Measurements from ENCODE around the gene PRMT1.
"Not testable (repeated sequence)": the region's sequence is repeated elsewhere in the genome, so short reads cannot be mapped to it uniquely, and the experiment has no call there.

The PRMT1 gene

GRCh38 chr19:49677231-49677900 lies at the start of gene PRMT1:
Gene PRMT1 (plus strand): TSS chr19:49677271. CDS start chr19:49677281, 10 bp downstream.
- H3K4me3 ChIP-seq (ENCODE audit: low read depth, low read length): peak within 1 kb of the TSS; percentile 99

GRCh38 chr19:49629659-49630058 lies 47.4 kb upstream of the PRMT1 start:
- H3K4me3 ChIP-seq (ENCODE audit: low read depth, low read length): no peak overlapping the region

- H3K4me3 ChIP-seq (ENCODE audit: low read depth, low read length): no peak overlapping the region
Observed at GRCh38 chr19:49631014-49631588, 46.0 kb upstream of the PRMT1 start.

GRCh38 chr19:49631610-49632192 lies 45.4 kb upstream of the PRMT1 start:
- no peak overlapping the region for H3K4me3 ChIP-seq (ENCODE audit: low read depth, low read length)

GRCh38 chr19:49632576-49632975 lies 44.5 kb upstream of the PRMT1 start:
- no peak overlapping the region for H3K4me3 ChIP-seq (ENCODE audit: low read depth, low read length)

GRCh38 chr19:49633273-49633672 lies 43.8 kb upstream of the PRMT1 start:
- not testable (repeated sequence) for H3K4me3 ChIP-seq (ENCODE audit: low read depth, low read length)

- H3K4me3 ChIP-seq (ENCODE audit: low read depth, low read length): no peak overlapping the region
Observed at GRCh38 chr19:49635530-49636232, 41.4 kb upstream of the PRMT1 start.

- H3K4me3 ChIP-seq (ENCODE audit: low read depth, low read length): no peak overlapping the region
Observed at GRCh38 chr19:49636233-49636932, 40.7 kb upstream of the PRMT1 start.

GRCh38 chr19:49637821-49638738 lies 39.0 kb upstream of the PRMT1 start:
- peak overlapping the region; percentile 20 for H3K4me3 ChIP-seq (ENCODE audit: low read depth, low read length)

- H3K4me3 ChIP-seq (ENCODE audit: low read depth, low read length): peak overlapping the region; percentile 30
Observed at GRCh38 chr19:49639401-49640112, 37.5 kb upstream of the PRMT1 start.

GRCh38 chr19:49640113-49640898 lies 36.8 kb upstream of the PRMT1 start, which contains the start of gene RRAS:
Gene RRAS (minus strand): TSS chr19:49640143. CDS start chr19:49640098, 45 bp downstream.
- peak within 1 kb of the TSS; percentile 42 for H3K4me3 ChIP-seq (ENCODE audit: low read depth, low read length)

- peak within 1 kb of the TSS; percentile 94 for H3K4me3 ChIP-seq (ENCODE audit: low read depth, low read length)
Observed at GRCh38 chr19:49641688-49642491, 35.2 kb upstream of the PRMT1 start, which contains the start of gene SCAF1. Gene SCAF1 (plus strand): TSS chr19:49642209. CDS start chr19:49645027, 2,818 bp downstream.

GRCh38 chr19:49642492-49643035 lies 34.5 kb upstream of the PRMT1 start:
- peak overlapping the region; percentile 94 for H3K4me3 ChIP-seq (ENCODE audit: low read depth, low read length)

GRCh38 chr19:49643466-49643865 lies 33.6 kb upstream of the PRMT1 start:
- no peak overlapping the region for H3K4me3 ChIP-seq (ENCODE audit: low read depth, low read length)

- no peak overlapping the region for H3K4me3 ChIP-seq (ENCODE audit: low read depth, low read length)
Observed at GRCh38 chr19:49645592-49645991, 31.5 kb upstream of the PRMT1 start.

- H3K4me3 ChIP-seq (ENCODE audit: low read depth, low read length): no peak overlapping the region
Observed at GRCh38 chr19:49645995-49646394, 31.1 kb upstream of the PRMT1 start.

- H3K4me3 ChIP-seq (ENCODE audit: low read depth, low read length): no peak overlapping the region
Observed at GRCh38 chr19:49646586-49646985, 30.5 kb upstream of the PRMT1 start.

All from iPS-11a (cell line).